Stimulated activated CD4-positive, alpha-beta T cell treated with anti-CD3 and anti-CD28 coated beads, TNF-alpha, amount 100 ng/mL, for 4 hours (primary cell): ENCODE results near the gene LYRM7.
"Not testable (repeated sequence)": the region's sequence is repeated elsewhere in the genome, so short reads cannot be mapped to it uniquely, and the experiment has no call there.

Source experiments
- DNase-seq, 3 experiments: peaks; one replicate each; pipeline ENCODE4 v3.0.0-alpha.2; 2020; ENCODE audit warnings: low read depth in 3 of 3

LYRM7 gene

GRCh38 chr5:131180407-131180806, 9.7 kb downstream of the LYRM7 start:
- DNase-seq = no peak

GRCh38 chr5:131182839-131183238, 12.1 kb downstream of the LYRM7 start:
- no peak for DNase-seq

- DNase-seq = no peak
Measured at GRCh38 chr5:131185523-131186104, 14.9 kb downstream of the LYRM7 start.

DNA sequence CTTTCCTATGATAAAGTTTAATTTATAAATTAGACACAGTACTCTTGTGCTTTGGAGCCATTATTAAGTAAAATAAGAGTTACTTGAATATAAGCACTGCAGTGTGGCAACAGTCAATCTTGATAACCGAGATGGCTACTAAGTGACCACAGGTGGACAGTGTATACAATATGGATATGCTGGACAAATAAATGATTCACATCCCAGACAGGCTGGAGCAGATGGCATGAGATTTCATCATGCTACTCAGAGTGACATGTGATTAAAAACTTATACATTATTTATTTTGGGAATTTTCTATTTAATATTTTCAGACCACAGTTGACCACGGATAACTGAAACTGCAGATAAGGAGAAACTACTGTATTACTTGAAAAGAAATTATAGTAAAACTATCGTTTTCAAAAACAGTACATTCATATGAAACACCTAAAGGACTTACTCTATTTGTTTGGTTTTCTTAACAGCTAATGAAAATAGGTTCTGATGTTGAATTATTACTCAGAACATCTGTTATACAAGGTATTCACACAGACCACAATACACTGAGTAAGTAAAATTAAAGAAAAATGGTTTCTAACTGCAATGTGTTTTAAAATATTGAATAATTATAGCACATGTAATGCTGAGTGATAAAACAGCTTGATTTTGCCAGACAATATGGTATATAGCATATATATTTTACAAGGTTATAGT, 16.0 kb downstream of the LYRM7 start:
- DNase-seq = no peak

GRCh38 chr5:131193106-131193505, 22.4 kb downstream of the LYRM7 start:
- DNase-seq = no peak

DNA sequence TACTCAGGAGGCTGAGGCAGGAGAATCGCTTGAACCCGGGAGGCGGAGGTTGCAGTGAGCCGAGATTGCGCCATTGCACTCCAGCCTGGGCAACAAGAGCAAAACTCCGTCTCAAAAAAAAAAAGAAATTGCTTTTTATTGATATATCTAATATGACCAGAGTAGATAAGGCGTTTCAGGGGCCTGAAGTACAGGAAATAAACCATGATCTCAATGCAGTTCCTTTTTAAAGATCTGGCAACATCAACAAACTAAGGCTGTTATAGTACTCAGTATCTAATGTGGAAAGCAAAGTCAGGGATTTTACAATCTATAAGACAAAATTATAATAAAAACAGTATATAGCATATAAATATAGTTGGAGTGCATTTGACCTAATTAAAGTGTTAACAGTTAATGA, 23.2 kb downstream of the LYRM7 start:
- not testable (repeated sequence) for DNase-seq

GRCh38 chr5:131194725-131195124, 24.0 kb downstream of the LYRM7 start:
- DNase-seq = no peak

- DNase-seq = no peak
Measured at GRCh38 chr5:131195696-131196095, 25.0 kb downstream of the LYRM7 start.

DNA sequence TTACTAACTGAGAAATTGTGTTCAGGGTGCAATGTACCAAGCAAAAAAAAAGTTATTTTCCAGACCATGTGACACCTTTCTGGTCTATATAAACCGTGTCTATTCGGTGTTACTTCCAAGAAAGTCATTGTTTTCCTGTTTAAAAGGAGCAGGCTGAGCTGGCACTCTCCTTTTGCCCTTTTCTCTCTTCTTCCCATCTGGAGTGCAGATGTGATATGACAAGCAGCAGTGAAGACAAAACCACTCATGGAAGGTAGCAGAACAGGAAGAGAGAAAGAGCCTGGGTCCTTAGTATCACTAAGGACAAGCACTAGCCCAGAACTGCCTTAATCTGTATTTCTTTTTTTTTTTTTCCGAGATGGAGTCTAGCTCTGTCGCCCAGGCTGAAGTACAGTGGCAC, 25.6 kb downstream of the LYRM7 start:
- no peak for DNase-seq

GRCh38 chr5:131198625-131199024, 27.9 kb downstream of the LYRM7 start:
- no peak for DNase-seq

DNA sequence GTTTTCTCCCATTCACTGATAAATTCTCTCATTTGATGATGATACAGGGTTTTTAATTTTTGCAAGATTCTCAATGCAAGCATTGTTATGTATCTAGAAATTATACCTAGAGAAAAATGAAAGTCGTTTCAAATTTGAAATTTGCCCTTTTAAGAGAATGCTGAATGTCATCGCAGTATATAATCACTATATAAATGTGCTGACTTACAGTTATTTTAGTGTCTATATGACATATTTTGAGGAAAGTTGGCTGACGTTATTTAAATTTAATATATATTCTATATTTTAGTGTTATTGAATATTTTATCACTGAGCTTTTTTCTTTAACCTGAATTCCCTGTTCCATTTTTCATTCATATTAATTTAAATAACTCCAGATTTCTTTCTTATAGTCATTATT, 29.8 kb downstream of the LYRM7 start:
- no peak for DNase-seq

- DNase-seq = no peak
Measured at GRCh38 chr5:131204964-131205363, 34.2 kb downstream of the LYRM7 start.

DNA sequence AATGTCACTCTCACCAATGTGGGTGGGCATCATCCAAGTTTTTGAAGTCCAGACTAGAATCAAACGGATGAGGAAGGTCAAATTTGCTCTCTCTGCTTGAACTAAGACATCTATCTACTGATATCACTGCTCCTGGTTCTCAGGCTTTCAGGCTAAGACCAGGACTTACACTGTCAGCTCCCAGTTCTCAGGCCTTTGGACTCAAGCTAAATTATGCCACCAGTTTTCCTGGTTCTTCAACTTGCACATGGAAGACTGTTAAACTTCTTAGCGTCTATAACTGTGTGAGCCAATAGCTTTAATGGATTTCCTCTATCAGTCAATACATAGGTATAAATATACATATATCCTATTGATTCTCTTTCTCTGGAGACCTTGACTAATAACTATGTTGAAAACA, 35.3 kb downstream of the LYRM7 start:
- DNase-seq = no peak

DNA sequence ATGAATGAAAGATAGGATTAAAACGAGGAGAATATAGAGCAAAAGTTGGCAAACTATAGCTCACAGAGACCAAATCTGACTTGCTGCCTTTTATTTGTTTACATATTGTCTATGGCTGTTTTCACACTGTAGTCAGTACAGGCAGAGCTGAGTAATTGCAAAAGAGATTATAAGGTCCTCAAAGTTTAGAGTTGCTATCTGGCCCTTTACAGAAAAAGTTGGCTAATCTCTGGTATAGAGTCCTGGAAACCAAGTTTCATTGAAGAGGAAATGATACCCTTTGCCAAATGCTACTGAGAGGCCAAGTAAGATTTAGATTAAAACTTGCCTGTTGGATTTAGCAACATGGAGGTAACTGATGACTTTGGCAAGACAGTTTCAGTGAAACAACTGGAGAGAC, 36.0 kb downstream of the LYRM7 start:
- DNase-seq = no peak

DNA sequence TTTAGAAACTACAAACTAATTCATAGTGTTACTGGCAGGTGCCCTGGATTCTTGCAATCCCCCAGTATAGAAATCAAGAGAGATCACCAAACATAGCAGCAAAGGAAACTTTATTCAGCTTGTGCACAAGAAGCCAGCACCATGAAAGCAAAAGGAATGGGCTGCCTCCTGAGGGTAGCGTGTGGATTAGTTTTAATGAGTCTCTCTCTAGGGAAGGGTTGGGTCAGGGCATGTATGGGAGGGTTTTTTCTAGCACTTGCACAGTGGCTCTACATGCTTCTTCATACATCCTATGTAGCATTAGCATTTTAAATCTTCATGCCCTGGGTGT, 38.4 kb downstream of the LYRM7 start:
- no peak for DNase-seq

DNA sequence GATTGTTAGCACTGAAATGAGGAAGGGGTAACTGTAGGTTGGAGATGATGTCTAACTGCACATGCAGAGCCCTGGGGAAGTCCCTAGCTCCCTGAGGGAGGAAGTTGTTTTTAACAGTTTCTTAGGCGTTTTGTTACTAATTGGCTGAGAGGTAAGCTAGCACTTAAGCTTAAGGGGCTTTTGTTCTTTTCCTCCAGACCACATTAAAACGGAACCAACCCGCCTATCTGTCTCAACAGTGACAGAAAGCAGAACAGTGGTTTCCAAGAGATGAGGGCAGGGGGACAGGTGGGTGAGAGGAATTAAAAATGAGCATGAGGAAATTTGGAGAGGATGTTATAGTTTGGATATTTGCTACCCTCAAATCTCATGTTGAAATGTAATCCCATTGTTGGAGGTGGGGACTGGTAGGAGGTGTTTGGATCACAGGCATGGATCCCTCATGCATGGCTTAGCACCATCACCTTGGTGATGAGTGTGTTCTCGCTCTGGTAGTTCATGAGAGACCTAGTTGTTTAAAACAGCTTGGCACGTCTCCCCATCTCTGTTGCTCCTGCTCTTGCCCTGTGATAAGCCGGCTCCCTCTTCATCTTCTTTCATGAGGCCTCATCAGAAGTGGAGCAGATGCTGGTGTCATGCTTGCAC, 38.9 kb downstream of the LYRM7 start:
- peak in 2 of 3 experiments; percentile 4 to 21 for DNase-seq

GRCh38 chr5:131210151-131210510, 39.4 kb downstream of the LYRM7 start:
- DNase-seq = no peak

DNA sequence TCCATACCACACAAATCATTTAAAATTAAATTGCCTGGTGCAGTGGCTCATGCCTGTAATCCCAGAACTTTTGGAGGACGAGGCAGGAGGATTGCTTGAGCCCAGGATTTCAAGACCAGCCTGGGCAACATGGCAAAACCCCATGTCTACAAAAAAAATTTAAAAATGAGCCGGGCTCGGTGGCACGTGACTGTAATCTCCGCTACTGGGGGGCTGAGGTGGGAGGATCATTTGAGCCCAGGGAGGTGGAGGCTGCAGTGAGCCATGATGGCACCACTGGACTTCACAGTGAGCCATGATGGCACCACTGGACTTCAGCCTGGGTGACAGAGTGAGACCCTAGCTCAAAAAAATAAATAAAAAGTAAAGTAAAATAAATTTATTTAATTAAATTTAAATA, 40.9 kb downstream of the LYRM7 start:
- no peak for DNase-seq

- DNase-seq = no peak
Measured at GRCh38 chr5:131212471-131213021, 41.8 kb downstream of the LYRM7 start.

- DNase-seq = no peak
Measured at GRCh38 chr5:131214609-131215227, 44.0 kb downstream of the LYRM7 start.

- no peak for DNase-seq
Measured at GRCh38 chr5:131217791-131218190, 47.0 kb downstream of the LYRM7 start.

DNA sequence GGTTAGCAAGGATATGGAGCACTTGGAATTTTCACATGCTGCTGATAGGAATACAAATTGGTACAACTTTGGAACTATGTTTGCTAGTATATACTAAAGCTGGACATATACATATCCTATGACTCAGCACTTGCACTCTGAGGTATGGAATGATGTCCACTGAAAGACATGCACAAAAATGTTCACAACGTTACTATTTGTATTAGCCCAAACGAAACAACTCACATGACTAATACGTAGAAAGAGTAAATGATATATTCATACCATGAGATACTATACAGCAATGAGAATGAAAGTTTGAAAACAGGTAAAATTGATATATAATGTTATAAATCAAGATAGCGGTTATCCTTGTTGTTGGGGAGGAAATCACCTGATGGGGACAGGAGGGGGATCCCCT, 47.6 kb downstream of the LYRM7 start:
- no peak for DNase-seq

DNA sequence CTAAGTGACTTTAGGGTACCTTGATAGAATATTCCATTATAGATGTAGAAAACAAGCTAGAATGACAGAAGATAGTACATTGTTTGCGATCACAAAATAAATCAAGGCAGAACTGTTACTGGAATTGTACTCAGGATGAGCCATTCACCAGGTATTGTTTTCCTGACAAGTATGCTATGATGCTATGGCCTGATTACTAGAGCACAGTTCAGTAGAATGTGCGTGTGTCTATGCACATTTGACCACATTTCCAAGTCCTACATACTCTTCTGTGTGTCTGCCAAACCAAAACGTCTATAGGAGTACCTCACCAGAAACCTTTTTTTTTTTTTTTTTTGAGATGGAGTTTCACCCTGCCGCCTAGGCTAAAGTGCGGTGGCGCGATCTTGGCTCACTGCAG, 49.8 kb downstream of the LYRM7 start:
- no peak for DNase-seq
